Stomach (tissue), 4 donors: ENCODE data around the gene RANBP3.

Source experiments
- CTCF ChIP-seq, 7 experiments: fragments of 450-650 bp in 4 of 7; fragments of 200-600 bp in 3 of 7; sonication (generic) in 3 of 7; IDR thresholded peaks; one replicate each; pipeline ENCODE4 v1.5.1; 2016 to 2019; ENCODE audit warnings: antibody characterized with exemption in 7 of 7, control low read depth in 2 of 7, mild to moderate bottlenecking in 1 of 7
- EP300 ChIP-seq: sonication (generic); formaldehyde crosslinking; IDR thresholded peaks from one replicate; pipeline ENCODE4 v1.6.1; 2017; ENCODE audit warnings: antibody characterized with exemption
- POLR2A ChIP-seq, 4 donors: fragments of 450-650 bp; IDR thresholded peaks; one replicate each; pipeline ENCODE4 v1.6.1; 2016; ENCODE audit warnings: antibody characterized with exemption in 4 of 4, control low read depth in 2 of 4, mild to moderate bottlenecking in 1 of 4, moderate library complexity in 1 of 4
- POLR2AphosphoS5 ChIP-seq, 3 donors: sonication (generic); formaldehyde crosslinking; IDR thresholded peaks; one replicate each; pipeline ENCODE4 v1.6.1; 2016; ENCODE audit warnings: antibody characterized with exemption in 3 of 3

GRCh38 chr19:5926641-5927440 is 51.1 kb downstream of the RANBP3 start:
- TF ChIP-seq CTCF (IDR thresholded peaks at IDR 0.05) (no peak), POLR2A (IDR thresholded peaks at IDR 0.05) (no peak), EP300 (peak; percentile 35), POLR2AphosphoS5 (IDR thresholded peaks at IDR 0.05) (peak in 2 of 3 donors; percentile 50 to 60)
